Liver (tissue), 3 donors: ENCODE measurements around the gene BTG2.

Source experiments
- EGR1 ChIP-seq, 2 donors: IDR thresholded peaks; 2 replicates each; pipeline ENCODE4 v1.6.1; 2016 to 2018; ENCODE audit warnings: antibody characterized with exemption in 2 of 2, low read depth in 2 of 2
- GABPA ChIP-seq, 2 donors: IDR thresholded peaks in 1 of 2; conservative IDR thresholded peaks in 1 of 2; 2 replicates each; pipeline ENCODE4 v1.6.1; 2016; ENCODE audit warnings: antibody characterized with exemption in 2 of 2, mild to moderate bottlenecking in 1 of 2, moderate library complexity in 1 of 2
- JUND ChIP-seq, 2 donors: IDR thresholded peaks; 2 replicates each; pipeline ENCODE4 v1.6.1; 2016; ENCODE audit warnings: antibody characterized with exemption in 2 of 2
- NR2F2 ChIP-seq: IDR thresholded peaks from 2 replicates; pipeline ENCODE4 v1.6.1; 2016; ENCODE audit warnings: antibody characterized with exemption
- RAD21 ChIP-seq, 2 donors: IDR thresholded peaks; 2 replicates each; pipeline ENCODE4 v1.6.1; 2016; ENCODE audit warnings: antibody characterized with exemption in 2 of 2, mild to moderate bottlenecking in 2 of 2
- RXRA ChIP-seq, 2 donors: IDR thresholded peaks; 2 replicates each; pipeline ENCODE4 v1.6.1; 2017 to 2018; ENCODE audit warnings: antibody characterized with exemption in 2 of 2, mild to moderate bottlenecking in 1 of 2
- TAF1 ChIP-seq: conservative IDR thresholded peaks from 2 replicates; pipeline ENCODE4 v1.6.1; 2016; ENCODE audit warnings: antibody characterized with exemption, mild to moderate bottlenecking
- YY1 ChIP-seq: IDR thresholded peaks from 2 replicates; pipeline ENCODE4 v1.6.1; 2016; ENCODE audit warnings: antibody characterized with exemption, mild to moderate bottlenecking
- TF ChIP-seq, protein P1 (sequence below): fragments of 150-350 bp; IDR thresholded peaks from 2 replicates; pipeline ENCODE4 v1.5.1; 2017; ENCODE audit warnings: improper control_type of control experiment, low read depth, low read length; ENCODE audit not compliant: missing input control
- TF ChIP-seq, protein P2 (sequence below): IDR thresholded peaks from 2 replicates; pipeline ENCODE4 v1.6.1; 2016; ENCODE audit warnings: antibody characterized with exemption
- TF ChIP-seq, protein P3 (sequence below): IDR thresholded peaks from 2 replicates; pipeline ENCODE4 v1.6.1; 2016; ENCODE audit warnings: antibody characterized with exemption, mild to moderate bottlenecking
- TF ChIP-seq, protein P4 (sequence below): IDR thresholded peaks from 2 replicates; pipeline ENCODE4 v1.6.1; 2016; ENCODE audit warnings: antibody characterized with exemption
- donor health status: healthy.
- donor health status: healthy.

- TF ChIP-seq, protein P1, sequence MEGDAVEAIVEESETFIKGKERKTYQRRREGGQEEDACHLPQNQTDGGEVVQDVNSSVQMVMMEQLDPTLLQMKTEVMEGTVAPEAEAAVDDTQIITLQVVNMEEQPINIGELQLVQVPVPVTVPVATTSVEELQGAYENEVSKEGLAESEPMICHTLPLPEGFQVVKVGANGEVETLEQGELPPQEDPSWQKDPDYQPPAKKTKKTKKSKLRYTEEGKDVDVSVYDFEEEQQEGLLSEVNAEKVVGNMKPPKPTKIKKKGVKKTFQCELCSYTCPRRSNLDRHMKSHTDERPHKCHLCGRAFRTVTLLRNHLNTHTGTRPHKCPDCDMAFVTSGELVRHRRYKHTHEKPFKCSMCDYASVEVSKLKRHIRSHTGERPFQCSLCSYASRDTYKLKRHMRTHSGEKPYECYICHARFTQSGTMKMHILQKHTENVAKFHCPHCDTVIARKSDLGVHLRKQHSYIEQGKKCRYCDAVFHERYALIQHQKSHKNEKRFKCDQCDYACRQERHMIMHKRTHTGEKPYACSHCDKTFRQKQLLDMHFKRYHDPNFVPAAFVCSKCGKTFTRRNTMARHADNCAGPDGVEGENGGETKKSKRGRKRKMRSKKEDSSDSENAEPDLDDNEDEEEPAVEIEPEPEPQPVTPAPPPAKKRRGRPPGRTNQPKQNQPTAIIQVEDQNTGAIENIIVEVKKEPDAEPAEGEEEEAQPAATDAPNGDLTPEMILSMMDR, result no peak
- TF ChIP-seq RAD21 (IDR thresholded peaks at IDR 0.05) (no peak), RXRA (IDR thresholded peaks at IDR 0.05) (no peak), GABPA (IDR thresholded peaks at IDR 0.05 in 1 of 2, conservative IDR thresholded peaks at IDR 0.05 in 1 of 2) (no peak), TAF1 (no peak), JUND (IDR thresholded peaks at IDR 0.05) (no peak), NR2F2 (no peak), YY1 (no peak), EGR1 (IDR thresholded peaks at IDR 0.05; ENCODE audit: low read depth in 2 of 2) (no peak)
- TF ChIP-seq, protein P2, sequence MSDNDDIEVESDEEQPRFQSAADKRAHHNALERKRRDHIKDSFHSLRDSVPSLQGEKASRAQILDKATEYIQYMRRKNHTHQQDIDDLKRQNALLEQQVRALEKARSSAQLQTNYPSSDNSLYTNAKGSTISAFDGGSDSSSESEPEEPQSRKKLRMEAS, result no peak
- TF ChIP-seq, protein P3, sequence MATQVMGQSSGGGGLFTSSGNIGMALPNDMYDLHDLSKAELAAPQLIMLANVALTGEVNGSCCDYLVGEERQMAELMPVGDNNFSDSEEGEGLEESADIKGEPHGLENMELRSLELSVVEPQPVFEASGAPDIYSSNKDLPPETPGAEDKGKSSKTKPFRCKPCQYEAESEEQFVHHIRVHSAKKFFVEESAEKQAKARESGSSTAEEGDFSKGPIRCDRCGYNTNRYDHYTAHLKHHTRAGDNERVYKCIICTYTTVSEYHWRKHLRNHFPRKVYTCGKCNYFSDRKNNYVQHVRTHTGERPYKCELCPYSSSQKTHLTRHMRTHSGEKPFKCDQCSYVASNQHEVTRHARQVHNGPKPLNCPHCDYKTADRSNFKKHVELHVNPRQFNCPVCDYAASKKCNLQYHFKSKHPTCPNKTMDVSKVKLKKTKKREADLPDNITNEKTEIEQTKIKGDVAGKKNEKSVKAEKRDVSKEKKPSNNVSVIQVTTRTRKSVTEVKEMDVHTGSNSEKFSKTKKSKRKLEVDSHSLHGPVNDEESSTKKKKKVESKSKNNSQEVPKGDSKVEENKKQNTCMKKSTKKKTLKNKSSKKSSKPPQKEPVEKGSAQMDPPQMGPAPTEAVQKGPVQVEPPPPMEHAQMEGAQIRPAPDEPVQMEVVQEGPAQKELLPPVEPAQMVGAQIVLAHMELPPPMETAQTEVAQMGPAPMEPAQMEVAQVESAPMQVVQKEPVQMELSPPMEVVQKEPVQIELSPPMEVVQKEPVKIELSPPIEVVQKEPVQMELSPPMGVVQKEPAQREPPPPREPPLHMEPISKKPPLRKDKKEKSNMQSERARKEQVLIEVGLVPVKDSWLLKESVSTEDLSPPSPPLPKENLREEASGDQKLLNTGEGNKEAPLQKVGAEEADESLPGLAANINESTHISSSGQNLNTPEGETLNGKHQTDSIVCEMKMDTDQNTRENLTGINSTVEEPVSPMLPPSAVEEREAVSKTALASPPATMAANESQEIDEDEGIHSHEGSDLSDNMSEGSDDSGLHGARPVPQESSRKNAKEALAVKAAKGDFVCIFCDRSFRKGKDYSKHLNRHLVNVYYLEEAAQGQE, result no peak
- TF ChIP-seq, protein P4, sequence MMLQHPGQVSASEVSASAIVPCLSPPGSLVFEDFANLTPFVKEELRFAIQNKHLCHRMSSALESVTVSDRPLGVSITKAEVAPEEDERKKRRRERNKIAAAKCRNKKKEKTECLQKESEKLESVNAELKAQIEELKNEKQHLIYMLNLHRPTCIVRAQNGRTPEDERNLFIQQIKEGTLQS, result no peak
These were observed 11.3 kb downstream of the BTG2 start for GRCh38 chr1:203316626-203317093.
